NCI-H345 (cell line): ENCODE measurements around the gene DAB2IP.

Experiments used
- DNase-seq: peaks from one replicate; lab custom pipeline; 2025; lab: John Stamatoyannopoulos, UW

Gene DAB2IP

GRCh38 chr9:121703014-121703734 lies 51.7 kb downstream of the DAB2IP start:
- no peak for DNase-seq

- no peak for DNase-seq
Observed at GRCh38 chr9:121704281-121704680, 52.8 kb downstream of the DAB2IP start.

GRCh38 chr9:121706149-121706750 lies 54.8 kb downstream of the DAB2IP start:
- DNase-seq = no peak

DNA sequence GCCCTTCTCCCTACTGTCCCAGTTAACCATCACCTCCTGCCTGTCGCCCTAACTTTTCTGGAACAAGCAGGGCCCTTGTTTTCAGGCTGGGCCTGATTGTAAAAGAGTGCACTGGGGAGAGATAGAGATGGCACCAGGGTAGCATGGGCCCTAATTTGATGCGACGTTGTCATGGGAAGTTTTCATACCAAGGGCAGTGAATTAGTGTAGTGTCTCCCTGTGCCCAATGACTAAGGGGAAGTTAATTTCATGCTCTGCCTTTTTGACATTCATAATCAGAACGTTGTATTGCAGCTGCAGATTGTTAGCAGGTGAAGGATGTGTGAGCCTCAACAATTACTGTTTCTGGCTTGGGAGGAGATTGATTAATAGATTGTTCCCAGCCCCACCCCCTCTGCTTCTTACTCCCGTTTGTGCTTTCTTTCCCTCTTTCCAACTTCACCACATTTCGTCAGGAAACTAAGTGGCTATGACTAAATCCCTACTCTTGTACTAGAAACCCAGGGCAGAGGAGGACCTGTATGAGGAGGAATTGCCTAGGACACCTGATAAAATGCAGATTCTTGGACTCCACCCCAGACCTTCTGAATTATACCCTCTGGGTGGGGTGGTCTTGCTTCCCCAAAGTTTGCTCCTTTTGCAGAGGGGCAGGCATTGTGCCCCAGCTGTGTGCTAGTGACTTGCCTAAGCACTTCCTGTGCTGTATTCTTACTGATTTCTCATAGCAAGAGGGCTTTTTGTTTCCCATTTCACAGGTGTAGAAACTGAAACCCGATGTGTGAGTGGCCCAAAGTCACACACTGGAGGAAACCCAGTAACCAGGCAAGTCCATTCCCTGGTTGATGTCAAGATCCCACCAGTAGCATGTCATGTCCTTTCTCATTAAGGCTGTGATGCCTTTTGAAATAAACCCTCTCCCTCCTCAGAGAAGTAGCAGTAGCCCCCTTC lies 56.3 kb downstream of the DAB2IP start:
- DNase-seq = no peak

- no peak for DNase-seq
Observed at GRCh38 chr9:121708768-121709488, 57.5 kb downstream of the DAB2IP start.

GRCh38 chr9:121709798-121710197 lies 58.4 kb downstream of the DAB2IP start:
- DNase-seq = no peak

DNA sequence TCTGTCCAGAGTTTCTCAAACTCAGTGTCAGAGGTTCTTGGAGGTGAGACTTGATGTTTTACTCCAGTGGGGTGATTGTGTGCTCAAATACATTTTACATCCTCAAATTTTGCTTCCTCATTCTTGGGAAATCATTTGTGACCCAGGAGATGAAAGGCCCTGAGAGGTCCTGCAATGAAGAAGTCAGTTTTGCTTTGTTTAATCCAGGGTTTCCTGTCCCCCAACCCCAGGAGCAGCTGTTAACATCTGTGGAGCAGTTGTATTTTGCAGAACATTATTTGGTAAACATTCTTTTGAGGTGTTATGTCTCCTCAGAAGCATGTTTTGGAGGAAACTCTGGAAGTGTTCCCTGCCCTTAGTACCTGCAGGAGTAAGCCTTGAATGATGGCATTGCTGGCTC lies 59.8 kb downstream of the DAB2IP start:
- DNase-seq = no peak

DNA sequence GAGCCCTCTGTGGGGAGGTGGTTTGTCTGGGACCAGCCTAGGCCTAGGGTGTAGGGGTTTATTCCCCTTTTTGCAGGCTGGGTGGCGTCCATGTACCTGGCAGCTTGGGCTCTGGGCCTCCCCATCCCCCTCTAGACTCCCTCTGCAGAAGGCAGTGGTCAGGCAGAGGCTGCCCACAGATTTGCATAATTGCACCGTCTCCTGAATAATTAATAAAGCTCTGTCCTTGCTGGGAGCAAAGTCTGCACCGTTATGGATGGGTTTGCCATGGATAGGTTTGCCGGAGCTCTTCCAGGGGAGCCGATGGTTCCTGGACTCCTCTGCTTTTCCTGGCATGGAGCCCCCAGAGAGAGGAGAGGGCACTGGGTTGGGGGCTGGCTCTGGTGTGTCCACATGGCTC lies 60.4 kb downstream of the DAB2IP start:
- DNase-seq = no peak

GRCh38 chr9:121713400-121714070 lies 62.1 kb downstream of the DAB2IP start:
- DNase-seq = no peak

- DNase-seq = no peak
Observed at GRCh38 chr9:121714075-121714705, 62.8 kb downstream of the DAB2IP start.

- no peak for DNase-seq
Observed at GRCh38 chr9:121714873-121715272, 63.4 kb downstream of the DAB2IP start.

GRCh38 chr9:121717141-121717991 lies 65.9 kb downstream of the DAB2IP start:
- DNase-seq = no peak

DNA sequence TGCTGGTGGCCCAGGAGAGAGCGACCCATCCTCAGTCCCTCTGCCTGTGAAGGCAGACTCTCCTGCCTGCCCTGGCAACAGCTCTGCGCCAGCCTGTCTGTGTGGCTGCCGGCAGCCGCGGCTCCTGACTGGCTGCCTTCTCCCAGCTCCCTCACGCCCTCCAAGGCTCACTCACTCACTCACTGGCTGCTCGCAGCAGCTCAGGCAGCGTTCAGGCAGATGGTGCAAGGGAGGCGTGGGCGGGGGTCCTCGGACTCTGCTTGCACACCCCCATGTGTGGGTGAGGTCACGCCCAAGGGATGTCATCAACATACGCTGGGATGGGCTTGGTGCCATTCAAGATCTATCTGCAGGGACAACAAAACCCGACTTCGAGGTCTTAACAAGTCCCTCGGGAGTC lies 66.7 kb downstream of the DAB2IP start:
- no peak for DNase-seq

GRCh38 chr9:121718501-121718900 lies 67.1 kb downstream of the DAB2IP start:
- DNase-seq = no peak

- no peak for DNase-seq
Observed at GRCh38 chr9:121720311-121721057, 69.0 kb downstream of the DAB2IP start.

DNA sequence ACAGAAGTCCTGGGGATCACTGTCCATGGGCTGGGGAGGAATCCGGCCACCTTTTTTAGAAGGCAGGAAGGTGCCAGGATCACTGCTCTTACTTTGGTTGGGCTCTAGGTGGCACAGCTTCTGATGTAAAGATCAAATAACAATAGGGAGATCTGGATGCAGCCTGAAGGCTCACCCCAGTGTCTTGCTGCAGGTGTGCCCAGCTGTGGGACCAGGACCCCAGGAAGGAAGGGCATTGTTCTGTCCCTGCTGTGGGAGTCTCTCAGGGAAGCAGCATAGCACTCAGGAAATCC lies 69.6 kb downstream of the DAB2IP start:
- DNase-seq = peak; percentile 10

- no peak for DNase-seq
Observed at GRCh38 chr9:121721770-121722169, 70.3 kb downstream of the DAB2IP start.

- no peak for DNase-seq
Observed at GRCh38 chr9:121725008-121725775, 73.8 kb downstream of the DAB2IP start.
